ENCODE results near the gene TBX19.

Gene TBX19

DNA sequence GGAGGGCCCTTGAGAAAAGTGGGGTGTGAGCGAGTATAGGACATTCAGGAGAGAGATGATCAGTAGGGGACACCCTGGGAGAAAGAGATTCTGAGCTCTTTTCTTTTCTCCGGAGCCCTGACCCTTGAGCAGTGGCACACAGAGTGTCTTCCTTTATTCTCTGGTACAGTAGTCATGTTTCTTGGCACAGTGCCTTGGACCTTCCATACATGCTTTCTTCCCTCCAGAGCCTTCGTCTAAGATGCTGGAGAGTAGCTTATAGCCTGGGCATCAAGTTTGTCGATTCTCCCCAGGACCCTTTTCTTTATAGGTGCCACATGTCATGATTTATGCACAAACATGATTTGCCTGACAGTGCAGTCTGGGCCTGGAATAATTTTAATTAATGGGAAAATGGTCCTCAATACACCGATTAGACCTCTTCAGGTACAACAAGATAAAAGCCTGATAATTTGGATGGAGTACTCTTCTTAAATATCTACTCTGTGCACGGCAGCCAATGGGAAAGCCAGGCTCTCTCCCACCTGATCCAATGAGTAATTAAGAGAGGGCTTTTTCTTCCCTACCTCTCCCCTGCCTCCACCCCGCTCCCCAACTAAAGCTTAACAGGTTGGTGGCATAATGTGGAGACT is at the start of gene TBX19:
TBX19 (plus strand) TSS at position 582 of the 632 bp plus-strand sequence. CDS start 214 bp downstream, outside the sequence.
- H3K4me3 ChIP-seq (ENCODE audit: low read length): no peak within 1 kb of the TSS
- TF ChIP-seq, protein P1, sequence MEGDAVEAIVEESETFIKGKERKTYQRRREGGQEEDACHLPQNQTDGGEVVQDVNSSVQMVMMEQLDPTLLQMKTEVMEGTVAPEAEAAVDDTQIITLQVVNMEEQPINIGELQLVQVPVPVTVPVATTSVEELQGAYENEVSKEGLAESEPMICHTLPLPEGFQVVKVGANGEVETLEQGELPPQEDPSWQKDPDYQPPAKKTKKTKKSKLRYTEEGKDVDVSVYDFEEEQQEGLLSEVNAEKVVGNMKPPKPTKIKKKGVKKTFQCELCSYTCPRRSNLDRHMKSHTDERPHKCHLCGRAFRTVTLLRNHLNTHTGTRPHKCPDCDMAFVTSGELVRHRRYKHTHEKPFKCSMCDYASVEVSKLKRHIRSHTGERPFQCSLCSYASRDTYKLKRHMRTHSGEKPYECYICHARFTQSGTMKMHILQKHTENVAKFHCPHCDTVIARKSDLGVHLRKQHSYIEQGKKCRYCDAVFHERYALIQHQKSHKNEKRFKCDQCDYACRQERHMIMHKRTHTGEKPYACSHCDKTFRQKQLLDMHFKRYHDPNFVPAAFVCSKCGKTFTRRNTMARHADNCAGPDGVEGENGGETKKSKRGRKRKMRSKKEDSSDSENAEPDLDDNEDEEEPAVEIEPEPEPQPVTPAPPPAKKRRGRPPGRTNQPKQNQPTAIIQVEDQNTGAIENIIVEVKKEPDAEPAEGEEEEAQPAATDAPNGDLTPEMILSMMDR (IDR thresholded peaks at IDR 0.05; ENCODE audit: insufficient read depth, low read depth, low read length, missing control alignments): no peak
- no peak for DNase-seq (ENCODE audit: low read depth)

DNA sequence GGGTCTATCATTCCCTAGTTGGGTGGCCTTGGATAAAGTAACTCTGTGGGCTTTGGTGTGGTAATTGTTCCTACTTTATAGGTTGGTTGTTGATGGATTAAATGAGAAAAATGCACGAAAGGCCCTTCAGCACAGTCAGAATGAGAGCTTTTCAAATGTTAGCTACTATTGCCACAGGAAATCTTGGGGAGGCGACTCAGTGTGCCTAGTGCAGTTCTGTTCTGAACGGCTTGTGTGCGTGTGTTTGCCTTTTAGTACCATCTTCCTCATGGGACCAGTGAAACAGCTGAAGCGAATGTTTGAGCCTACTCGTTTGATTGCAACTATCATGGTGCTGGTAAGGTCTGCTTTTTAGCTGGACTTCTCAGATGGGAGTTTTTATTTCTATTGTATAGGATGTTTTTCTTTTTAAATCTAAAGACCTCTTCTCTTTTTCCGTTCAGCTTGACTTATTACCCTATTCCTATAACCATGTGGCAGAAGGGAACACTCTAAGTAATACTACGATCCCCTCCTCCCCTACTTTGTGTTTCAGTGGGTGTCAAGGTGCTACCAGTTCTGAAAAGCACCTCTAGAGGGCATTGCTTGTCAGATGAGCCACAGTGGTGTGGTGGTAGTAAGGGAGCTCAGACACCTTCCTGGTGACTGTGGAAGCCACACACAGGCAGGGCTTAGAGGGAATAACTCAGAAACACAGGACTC is 45.7 kb upstream of the TBX19 start:
- no peak overlapping the region for H3K4me3 ChIP-seq (ENCODE audit: low read length)
- TF ChIP-seq, protein P1 (IDR thresholded peaks at IDR 0.05; ENCODE audit: insufficient read depth, low read depth, low read length, missing control alignments): peak; percentile 82
- peak; percentile 74 for DNase-seq (ENCODE audit: low read depth)

DNA sequence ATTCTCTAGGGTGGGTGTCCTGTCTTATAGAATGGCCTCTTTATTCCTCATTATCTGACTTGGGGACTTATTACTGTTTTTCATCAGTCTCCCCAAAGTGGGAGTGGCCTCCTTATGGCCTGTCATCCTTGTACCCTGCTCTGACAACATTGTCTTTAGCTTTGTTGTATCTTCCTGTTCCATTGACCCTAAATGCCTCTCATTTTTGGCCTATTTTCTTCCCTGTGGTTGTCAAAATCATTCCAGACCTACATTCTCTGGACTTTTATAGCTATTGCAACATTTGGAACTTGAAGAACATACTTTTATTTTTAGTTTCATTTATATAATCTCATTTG is 45.2 kb upstream of the TBX19 start:
- DNase-seq (ENCODE audit: low read depth): no peak
- TF ChIP-seq, protein P1 (IDR thresholded peaks at IDR 0.05; ENCODE audit: insufficient read depth, low read depth, low read length, missing control alignments): no peak
- H3K4me3 ChIP-seq (ENCODE audit: low read length): no peak overlapping the region

DNA sequence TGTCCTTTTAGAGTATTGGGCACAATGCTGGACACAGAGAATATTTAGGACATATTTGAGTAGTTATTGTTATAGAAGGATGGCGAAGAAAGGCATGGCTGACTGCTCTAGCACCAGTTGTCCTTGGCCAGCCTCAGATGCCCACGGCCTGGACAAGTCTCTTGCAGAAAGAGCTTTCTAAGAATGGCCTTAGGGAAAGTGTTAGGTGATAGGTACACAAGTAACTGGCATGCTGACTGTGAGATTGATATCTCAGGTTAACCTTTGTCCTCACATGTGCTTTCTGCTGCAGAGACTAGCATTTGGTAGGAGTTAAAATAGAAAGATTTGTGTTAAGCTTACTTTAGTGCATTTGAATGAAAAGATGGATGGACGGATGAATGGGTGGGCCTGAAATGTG is 44.7 kb upstream of the TBX19 start:
- no peak for DNase-seq (ENCODE audit: low read depth)
- no peak overlapping the region for H3K4me3 ChIP-seq (ENCODE audit: low read length)
- TF ChIP-seq, protein P1 (IDR thresholded peaks at IDR 0.05; ENCODE audit: insufficient read depth, low read depth, low read length, missing control alignments): no peak

DNA sequence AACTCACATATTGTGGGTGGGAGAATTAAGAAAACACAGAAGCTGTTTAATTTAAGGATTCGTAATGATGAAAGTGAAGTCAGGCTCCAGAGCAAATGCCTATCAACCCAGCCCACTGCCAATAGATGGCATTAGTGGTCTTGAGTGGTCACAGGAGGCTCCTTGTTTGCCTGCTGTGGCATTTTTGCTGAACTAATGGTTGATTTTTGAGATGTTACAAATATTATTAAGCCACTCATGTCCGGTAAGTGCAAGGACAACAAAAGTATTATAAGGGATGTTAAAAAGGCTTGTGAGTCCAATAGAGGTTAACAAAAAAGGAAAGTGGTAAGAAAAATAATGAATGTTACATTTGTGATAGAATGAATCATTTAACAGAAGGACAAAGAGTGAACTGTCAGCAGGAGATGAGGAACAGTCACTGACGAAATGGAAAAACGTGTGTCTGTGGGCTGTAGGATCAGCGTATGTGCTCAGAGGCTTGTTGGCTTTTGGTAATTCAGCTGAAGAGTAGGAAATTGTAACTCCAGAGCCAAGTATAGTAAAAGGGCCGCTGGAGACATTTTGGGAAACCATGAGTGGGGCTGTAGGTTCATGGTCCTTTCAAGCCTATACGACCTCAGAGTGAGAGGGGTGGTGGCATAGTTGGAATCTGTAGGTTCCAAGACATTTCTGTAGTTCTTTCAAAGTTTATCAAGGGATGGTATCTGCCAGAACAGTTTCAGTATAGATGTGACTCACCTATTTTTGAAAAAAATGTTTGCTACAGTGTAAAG is 43.7 kb upstream of the TBX19 start:
- TF ChIP-seq, protein P1 (IDR thresholded peaks at IDR 0.05; ENCODE audit: insufficient read depth, low read depth, low read length, missing control alignments): no peak
- no peak for DNase-seq (ENCODE audit: low read depth)
- H3K4me3 ChIP-seq (ENCODE audit: low read length): no peak overlapping the region

DNA sequence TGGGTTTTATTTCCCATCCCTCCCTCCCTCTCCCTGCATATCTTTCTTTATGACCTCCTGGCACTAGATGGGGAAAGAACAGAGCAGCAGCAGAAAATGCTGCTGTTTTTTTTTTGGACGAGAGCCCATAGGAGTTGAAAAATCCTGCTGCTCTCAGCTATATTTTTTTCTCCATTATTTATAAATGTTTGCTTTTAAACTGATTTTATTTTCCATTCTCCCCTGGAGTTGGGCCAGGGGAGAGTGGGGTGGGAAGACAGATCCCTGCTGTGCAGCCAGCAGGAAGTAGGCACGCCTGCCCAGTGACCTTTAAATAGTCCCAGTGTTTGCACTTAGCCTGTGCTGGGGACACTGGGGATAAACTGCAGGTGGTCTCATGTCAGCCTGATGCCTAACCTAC is 37.5 kb upstream of the TBX19 start:
- H3K4me3 ChIP-seq (ENCODE audit: low read length): no peak overlapping the region
- TF ChIP-seq, protein P1 (IDR thresholded peaks at IDR 0.05; ENCODE audit: insufficient read depth, low read depth, low read length, missing control alignments): no peak
- no peak for DNase-seq (ENCODE audit: low read depth)

Data from epithelial cell of esophagus (primary cell).